ENCODE measurements around the gene C11orf58. TPM values are rescaled to one million over a fixed set of nuclear protein-coding genes. Genes with fewer than 3 reads are reported as not detected.

Gene C11orf58
- total RNA-seq, 1 donor from 2014 or later = 227 TPM

- DNase-seq (ENCODE audit: low read depth) = no peak
Measured at GRCh38 chr11:16767957-16768356, 29.5 kb downstream of the C11orf58 start.

- DNase-seq (ENCODE audit: low read depth) = no peak
Measured at GRCh38 chr11:16769386-16769785, 30.9 kb downstream of the C11orf58 start.

GRCh38 chr11:16770016-16770415, 31.6 kb downstream of the C11orf58 start:
- no peak for DNase-seq (ENCODE audit: low read depth)

GRCh38 chr11:16771350-16772140, 33.1 kb downstream of the C11orf58 start:
- DNase-seq (ENCODE audit: low read depth) = no peak

GRCh38 chr11:16772141-16772512, 33.7 kb downstream of the C11orf58 start:
- DNase-seq (ENCODE audit: low read depth) = no peak

GRCh38 chr11:16773981-16774935, 35.8 kb downstream of the C11orf58 start:
- DNase-seq (ENCODE audit: low read depth) = no peak

GRCh38 chr11:16774936-16775613, 36.6 kb downstream of the C11orf58 start:
- no peak for DNase-seq (ENCODE audit: low read depth)

GRCh38 chr11:16775614-16776283, 37.3 kb downstream of the C11orf58 start:
- DNase-seq (ENCODE audit: low read depth) = no peak

GRCh38 chr11:16776711-16777612, 38.5 kb downstream of the C11orf58 start:
- no peak for DNase-seq (ENCODE audit: low read depth)

- DNase-seq (ENCODE audit: low read depth) = no peak
Measured at GRCh38 chr11:16777613-16777975, 39.1 kb downstream of the C11orf58 start.

- no peak for DNase-seq (ENCODE audit: low read depth)
Measured at GRCh38 chr11:16778286-16778685, 39.8 kb downstream of the C11orf58 start.

- no peak for DNase-seq (ENCODE audit: low read depth)
Measured at GRCh38 chr11:16778876-16779275, 40.4 kb downstream of the C11orf58 start.

- no peak for DNase-seq (ENCODE audit: low read depth)
Measured at GRCh38 chr11:16779436-16779835, 41.0 kb downstream of the C11orf58 start.

GRCh38 chr11:16780146-16780545, 41.7 kb downstream of the C11orf58 start:
- DNase-seq (ENCODE audit: low read depth) = no peak

GRCh38 chr11:16780698-16781550, 42.5 kb downstream of the C11orf58 start:
- DNase-seq (ENCODE audit: low read depth) = no peak

GRCh38 chr11:16781936-16782919, 43.8 kb downstream of the C11orf58 start:
- no peak for DNase-seq (ENCODE audit: low read depth)

- DNase-seq (ENCODE audit: low read depth) = no peak
Measured at GRCh38 chr11:16783321-16783801, 44.9 kb downstream of the C11orf58 start.

GRCh38 chr11:16784097-16784496, 45.6 kb downstream of the C11orf58 start:
- no peak for DNase-seq (ENCODE audit: low read depth)
